ENCODE data around the gene AHNAK2.

AHNAK2 gene

DNA sequence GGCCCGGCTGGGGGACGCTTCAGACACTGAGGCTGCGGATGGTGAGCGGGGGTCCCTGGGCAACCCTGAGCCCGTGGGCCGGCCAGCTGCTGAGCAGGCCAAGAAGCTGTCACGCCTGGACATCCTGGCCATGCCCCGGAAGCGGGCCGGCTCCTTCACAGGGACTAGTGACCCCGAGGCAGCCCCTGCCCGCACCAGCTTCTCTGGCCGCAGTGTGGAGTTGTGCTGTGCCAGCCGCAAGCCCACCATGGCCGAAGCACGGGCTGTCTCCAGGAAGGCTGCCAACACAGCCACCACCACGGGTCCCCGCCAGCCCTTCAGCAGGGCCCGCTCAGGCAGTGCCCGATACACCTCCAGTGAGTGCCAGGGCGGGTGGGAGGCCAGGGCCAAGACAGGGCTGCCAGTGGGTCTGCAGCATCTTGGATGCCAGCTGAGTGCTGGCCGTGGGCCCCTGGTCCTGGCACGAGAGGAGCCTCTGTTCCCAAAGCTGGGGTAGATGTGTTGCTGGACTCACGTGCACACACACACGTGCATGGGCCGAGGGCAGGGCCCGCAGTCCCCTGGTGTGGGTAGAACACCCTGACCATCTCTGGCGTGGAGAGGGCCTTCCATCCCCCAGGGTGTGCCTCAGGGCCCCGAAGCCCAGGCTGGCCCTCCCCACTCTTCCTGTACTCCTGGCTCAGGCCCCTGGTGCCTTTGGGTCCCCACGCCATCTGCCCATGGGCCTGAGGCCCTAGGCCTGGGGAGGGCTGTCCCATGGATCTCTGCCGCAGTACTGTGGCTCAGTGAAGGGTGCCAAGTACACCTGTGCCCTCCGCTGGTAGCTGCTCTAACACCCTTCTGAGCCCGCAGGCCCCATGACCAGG is 90.3 kb downstream of the AHNAK2 start:
- no peak for TF ChIP-seq CTCF (conservative IDR thresholded peaks at IDR 0.05; ENCODE audit: low read depth, low read length)
- no peak overlapping the region for H3K4me3 ChIP-seq (ENCODE audit: low read length)
- DNase-seq (ENCODE audit: low read depth): no peak
